Smooth muscle cell (in vitro differentiated cells): ENCODE results near the gene SYT14. TPM values are rescaled to one million over a fixed set of nuclear protein-coding genes. Genes with fewer than 3 reads are reported as not detected.

Source experiments
- DNase-seq: peaks from one replicate; lab custom pipeline; 2025; ENCODE audit not compliant: unreplicated experiment; lab: John Stamatoyannopoulos, UW
- H2AFZ ChIP-seq: fragments of 200-600 bp; sonication (generic); 2 replicates; pipeline ENCODE4 v1.6.0; 2016; ENCODE audit warnings: antibody characterized with exemption, low read depth, mild to moderate bottlenecking
- H3F3A ChIP-seq: fragments of 200-600 bp; sonication (generic); 2 replicates; pipeline ENCODE4 v1.6.0; 2017; ENCODE audit warnings: antibody characterized with exemption, low read depth
- H3K27ac ChIP-seq: fragments of 200-600 bp; sonication (generic); 2 replicates; pipeline ENCODE4 v1.5.1; 2016; ENCODE audit warnings: low read depth, mild to moderate bottlenecking
- H3K27me3 ChIP-seq: fragments of 200-600 bp; sonication (generic); 2 replicates; pipeline ENCODE4 v1.6.1; 2016; ENCODE audit warnings: low read depth, mild to moderate bottlenecking
- H3K36me3 ChIP-seq: fragments of 200-600 bp; sonication (generic); 2 replicates; pipeline ENCODE4 v1.5.1; 2016; ENCODE audit warnings: low read depth
- H3K4me1 ChIP-seq: fragments of 200-600 bp; sonication (generic); 2 replicates; pipeline ENCODE4 v1.5.1; 2016; ENCODE audit warnings: low read depth
- H3K4me2 ChIP-seq: fragments of 200-600 bp; sonication (generic); 2 replicates; pipeline ENCODE4 v1.6.0; 2016; ENCODE audit warnings: mild to moderate bottlenecking
- H3K4me3 ChIP-seq: fragments of 200-600 bp; sonication (generic); 2 replicates; pipeline ENCODE4 v1.5.1; 2016; ENCODE audit warnings: mild to moderate bottlenecking
- H3K79me2 ChIP-seq: fragments of 200-600 bp; sonication (generic); 2 replicates; pipeline ENCODE4 v1.6.0; 2016; ENCODE audit warnings: low read depth, mild to moderate bottlenecking
- H3K9ac ChIP-seq: fragments of 200-600 bp; sonication (generic); 2 replicates; pipeline ENCODE4 v1.6.0; 2016; ENCODE audit warnings: low read depth
- H3K9me3 ChIP-seq: fragments of 200-600 bp; sonication (generic); replicated peaks from 2 replicates; pipeline ENCODE4 v1.5.1; 2016; ENCODE audit warnings: low read depth
- H4K20me1 ChIP-seq: fragments of 200-600 bp; sonication (generic); 2 replicates; pipeline ENCODE4 v1.6.0; 2016; ENCODE audit warnings: low read depth
- CTCF ChIP-seq: fragments of 200-600 bp; sonication (generic); IDR thresholded peaks from 2 replicates; pipeline ENCODE4 v1.5.1; 2017; ENCODE audit warnings: borderline replicate concordance, mild to moderate bottlenecking, antibody characterized with exemption; ENCODE audit not compliant: insufficient read depth, poor library complexity, severe bottlenecking
- WGBS: methylation state at CpG from one replicate; pipeline ENCODE4 v1.1.7; 2016; ENCODE audit warnings: low lambda C conversion rate; 5-methylcytosine and 5-hydroxymethylcytosine counted together
- polyA plus RNA-seq: library from polyadenylated mRNA; unstranded; fragments of >200 nt; fragmentation: Nextera tagmentation; extraction: Ambion mirVana; gene quantifications from 2 replicates; pipeline ENCODE4 v1.2.1, GENCODE V29; 2016
- total RNA-seq: library from RNA; depleted of rRNA; stranded (reverse); fragments of >200 nt; gene quantifications from 2 replicates; pipeline ENCODE4 v1.2.3, GENCODE V29; 2014

SYT14 gene
- total and polyA plus RNA-seq, 2 experiments from 2014 or later: 0.81 TPM; not detected in 1

- Histone ChIP-seq H3K4me3 (no peak overlapping the region), H3K27ac (peak overlapping the region; percentile 45), H3K36me3 (no peaks in the 10 kb centered on the region), H3K9me3 (no peaks in the 10 kb centered on the region), H3K9ac (no peak overlapping the region), H2AFZ (no peak overlapping the region), H3K27me3 (no peaks in the 10 kb centered on the region), H4K20me1 (no peaks in the 10 kb centered on the region), H3K79me2 (no peaks in the 10 kb centered on the region), H3K4me1 (peaks cover 5% of the 10 kb centered on the region), H3K4me2 (peak overlapping the region; percentile 49), H3F3A (peaks cover 8% of the 10 kb centered on the region)
- DNase-seq: no peak
- no peak for TF ChIP-seq CTCF
- 0% methylated on average over 1 of the region's 1 CpG for WGBS
Measured at GRCh38 chr1:210123383-210123782, 185.4 kb downstream of the SYT14 start.

GRCh38 chr1:210123924-210124589 lies 186.0 kb downstream of the SYT14 start:
- peaks cover 8% of the 10 kb centered on the region for H3F3A ChIP-seq
- H4K20me1 ChIP-seq: no peaks in the 10 kb centered on the region
- H3K79me2 ChIP-seq: no peaks in the 10 kb centered on the region
- H3K36me3 ChIP-seq: no peaks in the 10 kb centered on the region
- no peaks in the 10 kb centered on the region for H3K9me3 ChIP-seq
- peak overlapping the region; percentile 48 for H3K27ac ChIP-seq
- H2AFZ ChIP-seq: no peak overlapping the region
- H3K4me1 ChIP-seq: peaks cover 5% of the 10 kb centered on the region
- H3K9ac ChIP-seq: no peak overlapping the region
- no peaks in the 10 kb centered on the region for H3K27me3 ChIP-seq
- no peak for DNase-seq
- H3K4me3 ChIP-seq: no peak overlapping the region
- TF ChIP-seq CTCF: no peak
- 61% methylated on average over 2 of the region's 2 CpGs for WGBS
- peak overlapping the region; percentile 49 for H3K4me2 ChIP-seq

- WGBS: 55% methylated on average over 2 of the region's 2 CpGs
- DNase-seq: no peak
Measured at GRCh38 chr1:210124736-210125135, 186.7 kb downstream of the SYT14 start.

More at GRCh38 chr1:210124736-210125135, 186.7 kb downstream of the SYT14 start:
- Histone ChIP-seq H3K4me3 (no peak overlapping the region), H3K9ac (no peak overlapping the region), H3K79me2 (no peaks in the 10 kb centered on the region), H3K4me2 (peak overlapping the region; percentile 49), H3K36me3 (no peaks in the 10 kb centered on the region), H3K4me1 (peaks cover 5% of the 10 kb centered on the region), H3K27me3 (no peaks in the 10 kb centered on the region), H4K20me1 (no peaks in the 10 kb centered on the region), H2AFZ (no peak overlapping the region), H3K27ac (peak overlapping the region; percentile 48), H3F3A (peaks cover 8% of the 10 kb centered on the region), H3K9me3 (no peaks in the 10 kb centered on the region)
- TF ChIP-seq CTCF: no peak
